ENCODE data around the gene TBC1D14. TPM values are rescaled to one million over a fixed set of nuclear protein-coding genes. Genes with fewer than 3 reads are reported as not detected.

Gene TBC1D14
- total and polyA plus RNA-seq, 9 of the 15 experiments (the other 6 are each of a cell fraction or from before 2014, with no cell fraction given), result 2.1 to 59.6 (median 44.8) TPM

GRCh38 chr4:7067452-7068278 is 158.0 kb downstream of the TBC1D14 start, which contains the start of gene GRPEL1 (continued):
- TF ChIP-seq, protein P1, sequence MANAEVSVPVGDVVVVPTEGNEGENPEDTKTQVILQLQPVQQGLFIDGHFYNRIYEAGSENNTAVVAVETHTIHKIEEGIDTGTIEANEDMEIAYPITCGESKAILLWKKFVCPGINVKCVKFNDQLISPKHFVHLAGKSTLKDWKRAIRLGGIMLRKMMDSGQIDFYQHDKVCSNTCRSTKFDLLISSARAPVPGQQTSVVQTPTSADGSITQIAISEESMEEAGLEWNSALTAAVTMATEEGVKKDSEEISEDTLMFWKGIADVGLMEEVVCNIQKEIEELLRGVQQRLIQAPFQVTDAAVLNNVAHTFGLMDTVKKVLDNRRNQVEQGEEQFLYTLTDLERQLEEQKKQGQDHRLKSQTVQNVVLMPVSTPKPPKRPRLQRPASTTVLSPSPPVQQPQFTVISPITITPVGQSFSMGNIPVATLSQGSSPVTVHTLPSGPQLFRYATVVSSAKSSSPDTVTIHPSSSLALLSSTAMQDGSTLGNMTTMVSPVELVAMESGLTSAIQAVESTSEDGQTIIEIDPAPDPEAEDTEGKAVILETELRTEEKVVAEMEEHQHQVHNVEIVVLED (CRISPR knock-in tag; IDR thresholded peaks at IDR 0.05), result peak; percentile 67
- TF ChIP-seq ZNF134 (CRISPR knock-in tag; conservative IDR thresholded peaks at IDR 0.05), result no peak
- peak; percentile 43; the same call in 1 of the 2 replicates for TF ChIP-seq ZKSCAN1 (IDR thresholded peaks at IDR 0.05; ENCODE audit: low read depth, low read length)
- TF ChIP-seq CCAR2 (IDR thresholded peaks at IDR 0.05; ENCODE audit: low read depth, low read length), result no peak
- TF ChIP-seq THRAP3 (IDR thresholded peaks at IDR 0.05; ENCODE audit: borderline replicate concordance), result no peak
- TF ChIP-seq ZNF778 (CRISPR knock-in tag; IDR thresholded peaks at IDR 0.05), result no peak
- TF ChIP-seq ZNF655 (CRISPR knock-in tag; IDR thresholded peaks at IDR 0.05), result no peak
- no peak for TF ChIP-seq KLF16 (IDR thresholded peaks at IDR 0.05)
- TF ChIP-seq, protein P2, sequence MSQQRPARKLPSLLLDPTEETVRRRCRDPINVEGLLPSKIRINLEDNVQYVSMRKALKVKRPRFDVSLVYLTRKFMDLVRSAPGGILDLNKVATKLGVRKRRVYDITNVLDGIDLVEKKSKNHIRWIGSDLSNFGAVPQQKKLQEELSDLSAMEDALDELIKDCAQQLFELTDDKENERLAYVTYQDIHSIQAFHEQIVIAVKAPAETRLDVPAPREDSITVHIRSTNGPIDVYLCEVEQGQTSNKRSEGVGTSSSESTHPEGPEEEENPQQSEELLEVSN (IDR thresholded peaks at IDR 0.05; ENCODE audit: borderline replicate concordance in 1 of 2, extremely low read depth in 1 of 2, insufficient read depth in 1 of 2, insufficient read length in 1 of 2, low read depth in 1 of 2, low read length in 1 of 2, poor library complexity in 1 of 2, severe bottlenecking in 1 of 2), result peak; percentile 75 to 85
- no peak for TF ChIP-seq SMAD2 (IDR thresholded peaks at IDR 0.05; ENCODE audit: low read depth, low read length)
- TF ChIP-seq U2AF2 (optimal IDR thresholded peaks at IDR 0.05; ENCODE audit: low read depth, low read length), result no peak
- TF ChIP-seq ZNF445 (CRISPR knock-in tag; IDR thresholded peaks at IDR 0.05; ENCODE audit: low read depth), result no peak
- 0 out of 2 replicates have a peak, but pooled peaks have one; percentile 83 for TF ChIP-seq TGIF2 (CRISPR knock-in tag; IDR thresholded peaks at IDR 0.05)
- peak; percentile 49 for TF ChIP-seq HMGN3 (IDR thresholded peaks at IDR 0.05; ENCODE audit: borderline replicate concordance, extremely low read depth, insufficient read length, low read depth, low read length)
- TF ChIP-seq DPF2 (IDR thresholded peaks at IDR 0.05), result no peak
- TF ChIP-seq, protein P3, sequence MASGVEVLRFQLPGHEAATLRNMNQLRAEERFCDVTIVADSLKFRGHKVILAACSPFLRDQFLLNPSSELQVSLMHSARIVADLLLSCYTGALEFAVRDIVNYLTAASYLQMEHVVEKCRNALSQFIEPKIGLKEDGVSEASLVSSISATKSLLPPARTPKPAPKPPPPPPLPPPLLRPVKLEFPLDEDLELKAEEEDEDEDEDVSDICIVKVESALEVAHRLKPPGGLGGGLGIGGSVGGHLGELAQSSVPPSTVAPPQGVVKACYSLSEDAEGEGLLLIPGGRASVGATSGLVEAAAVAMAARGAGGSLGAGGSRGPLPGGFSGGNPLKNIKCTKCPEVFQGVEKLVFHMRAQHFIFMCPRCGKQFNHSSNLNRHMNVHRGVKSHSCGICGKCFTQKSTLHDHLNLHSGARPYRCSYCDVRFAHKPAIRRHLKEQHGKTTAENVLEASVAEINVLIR (CRISPR knock-in tag; IDR thresholded peaks at IDR 0.05), result 0 out of 2 replicates have a peak, but pooled peaks have one; percentile 32
- TF ChIP-seq, protein P4, sequence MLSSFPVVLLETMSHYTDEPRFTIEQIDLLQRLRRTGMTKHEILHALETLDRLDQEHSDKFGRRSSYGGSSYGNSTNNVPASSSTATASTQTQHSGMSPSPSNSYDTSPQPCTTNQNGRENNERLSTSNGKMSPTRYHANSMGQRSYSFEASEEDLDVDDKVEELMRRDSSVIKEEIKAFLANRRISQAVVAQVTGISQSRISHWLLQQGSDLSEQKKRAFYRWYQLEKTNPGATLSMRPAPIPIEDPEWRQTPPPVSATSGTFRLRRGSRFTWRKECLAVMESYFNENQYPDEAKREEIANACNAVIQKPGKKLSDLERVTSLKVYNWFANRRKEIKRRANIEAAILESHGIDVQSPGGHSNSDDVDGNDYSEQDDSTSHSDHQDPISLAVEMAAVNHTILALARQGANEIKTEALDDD (IDR thresholded peaks at IDR 0.05), result no peak
- peak; percentile 56 for TF ChIP-seq SAFB (IDR thresholded peaks at IDR 0.05; ENCODE audit: borderline replicate concordance, low read depth, low read length)
- no peak for TF ChIP-seq ZNF41 (CRISPR knock-in tag; conservative IDR thresholded peaks at IDR 0.05)
- TF ChIP-seq SMAD1 (IDR thresholded peaks at IDR 0.05; ENCODE audit: low read depth, low read length, partially characterized antibody), result peak; percentile 17
- no peak for TF ChIP-seq CC2D1A (IDR thresholded peaks at IDR 0.05)
- TF ChIP-seq NR2C1 (IDR thresholded peaks at IDR 0.05), result peak; percentile 95
- TF ChIP-seq NR2C1 (tag; IDR thresholded peaks at IDR 0.05), result peak; percentile 96

Data from K562 (cell line).